RWPE2 (cell line): ENCODE measurements around the gene RAX2.

Source experiments
- ATAC-seq: fragments of 200-7000 bp; cut with Tn5 transposase; 3 replicates; pipeline ENCODE4 v1.9.1; 2021; ENCODE audit warnings: low read depth
- DNase-seq: peaks from one replicate; pipeline ENCODE4 v3.0.0-alpha.2; 2020; ENCODE audit warnings: low spot score
- H3K27ac ChIP-seq: fragments of 450-650 bp; 2 replicates; pipeline ENCODE4 v1.5.1; 2017; ENCODE audit warnings: mild to moderate bottlenecking; ENCODE audit not compliant: poor library complexity, severe bottlenecking
- H3K27me3 ChIP-seq: fragments of 250-450 bp; sonication (Bioruptor Pico); 2 replicates; pipeline ENCODE4 v1.5.1; 2021; ENCODE audit warnings: mild to moderate bottlenecking, moderate library complexity; ENCODE audit not compliant: insufficient read depth, poor library complexity, severe bottlenecking
- H3K36me3 ChIP-seq: fragments of 250-450 bp; sonication (Bioruptor Pico); 2 replicates; pipeline ENCODE4 v1.5.1; 2020; ENCODE audit warnings: low read depth, mild to moderate bottlenecking, moderate library complexity
- H3K4me1 ChIP-seq: fragments of 250-450 bp; sonication (Bioruptor Pico); 2 replicates; pipeline ENCODE4 v1.5.1; 2021; ENCODE audit warnings: mild to moderate bottlenecking, moderate library complexity; ENCODE audit not compliant: insufficient read depth, poor library complexity, severe bottlenecking
- H3K4me3 ChIP-seq: fragments of 250-450 bp; sonication (Bioruptor Pico); 2 replicates; pipeline ENCODE4 v1.5.1; 2021; ENCODE audit warnings: mild to moderate bottlenecking, moderate library complexity; ENCODE audit not compliant: severe bottlenecking
- H3K9me3 ChIP-seq: fragments of 250-450 bp; sonication (Bioruptor Pico); 2 replicates; pipeline ENCODE4 v1.5.1; 2021; ENCODE audit warnings: mild to moderate bottlenecking, moderate library complexity; ENCODE audit not compliant: severe bottlenecking
- CTCF ChIP-seq: fragments of 450-650 bp; IDR thresholded peaks from one replicate; pipeline ENCODE4 v1.5.1; 2017; ENCODE audit warnings: mild to moderate bottlenecking, moderate library complexity; ENCODE audit not compliant: poor library complexity, severe bottlenecking

RAX2 gene

GRCh38 chr19:3778104-3778867 is 6.3 kb upstream of the RAX2 start:
- Histone ChIP-seq H3K27ac (no peak overlapping the region), H3K36me3 (no peaks in the 10 kb centered on the region), H3K4me3 (no peak overlapping the region), H3K4me1 (no peaks in the 10 kb centered on the region), H3K9me3 (peaks cover 7% of the 10 kb centered on the region), H3K27me3 (no peaks in the 10 kb centered on the region)
- no peak for TF ChIP-seq CTCF
- DNase-seq (no peak), ATAC-seq (no peak)

- no peaks in the 10 kb centered on the region for H3K36me3 ChIP-seq
- no peak for ATAC-seq
- no peaks in the 10 kb centered on the region for H3K27me3 ChIP-seq
- no peak overlapping the region for H3K4me3 ChIP-seq
- no peaks in the 10 kb centered on the region for H3K4me1 ChIP-seq
- no peak for TF ChIP-seq CTCF
- no peak overlapping the region for H3K27ac ChIP-seq
- no peak for DNase-seq
- H3K9me3 ChIP-seq = peaks cover 3% of the 10 kb centered on the region
These were observed 4.5 kb upstream of the RAX2 start for GRCh38 chr19:3776479-3777040.

- Histone ChIP-seq H3K9me3 (no peaks in the 10 kb centered on the region), H3K36me3 (no peaks in the 10 kb centered on the region), H3K4me3 (no peak overlapping the region), H3K4me1 (no peaks in the 10 kb centered on the region), H3K27me3 (no peaks in the 10 kb centered on the region), H3K27ac (no peak overlapping the region)
- no peak for ATAC-seq
- DNase-seq = no peak
- TF ChIP-seq CTCF = no peak
These were observed 3.8 kb upstream of the RAX2 start for GRCh38 chr19:3775831-3776230.

GRCh38 chr19:3775374-3775711 is 3.3 kb upstream of the RAX2 start:
- no peak for TF ChIP-seq CTCF
- Histone ChIP-seq H3K36me3 (no peaks in the 10 kb centered on the region), H3K4me1 (no peaks in the 10 kb centered on the region), H3K27me3 (no peaks in the 10 kb centered on the region), H3K9me3 (no peaks in the 10 kb centered on the region), H3K4me3 (no peak overlapping the region), H3K27ac (no peak overlapping the region)
- ATAC-seq = no peak
- DNase-seq = no peak
